Stimulated activated effector memory CD8-positive, alpha-beta T cell treated with anti-CD3 and anti-CD28 coated beads, Interleukin-12 subunit alpha, Interleukin-12 subunit beta, amount 100 ng/mL, for 72 hours (primary cell): ENCODE measurements around the gene ENG.
"Not testable (repeated sequence)": the region's sequence is repeated elsewhere in the genome, so short reads cannot be mapped to it uniquely, and the experiment has no call there.

Source experiments
- ATAC-seq: fragments of 150-1000 bp; cut with Tn5 transposase; 2 replicates; pipeline ENCODE4 v1.10.0; 2021
- DNase-seq, 2 donors: peaks; one replicate each; pipeline ENCODE4 v3.0.0; 2021 to 2022; ENCODE audit warnings: low spot score in 2 of 2
- H3K27ac Mint-ChIP-seq: one replicate; pipeline ENCODE4 v1.8.0; 2022; ENCODE audit warnings: mild to moderate bottlenecking, mixed read lengths
- H3K36me3 Mint-ChIP-seq: one replicate; pipeline ENCODE4 v1.8.0; 2022; ENCODE audit warnings: mild to moderate bottlenecking, mixed read lengths
- H3K4me1 Mint-ChIP-seq: one replicate; pipeline ENCODE4 v1.8.0; 2022; ENCODE audit warnings: mixed read lengths
- H3K4me3 Mint-ChIP-seq: one replicate; pipeline ENCODE4 v1.8.0; 2022; ENCODE audit warnings: mild to moderate bottlenecking, mixed read lengths
- H3K9me3 Mint-ChIP-seq: one replicate; pipeline ENCODE4 v1.8.0; 2022; ENCODE audit warnings: mixed read lengths

The ENG gene

DNA sequence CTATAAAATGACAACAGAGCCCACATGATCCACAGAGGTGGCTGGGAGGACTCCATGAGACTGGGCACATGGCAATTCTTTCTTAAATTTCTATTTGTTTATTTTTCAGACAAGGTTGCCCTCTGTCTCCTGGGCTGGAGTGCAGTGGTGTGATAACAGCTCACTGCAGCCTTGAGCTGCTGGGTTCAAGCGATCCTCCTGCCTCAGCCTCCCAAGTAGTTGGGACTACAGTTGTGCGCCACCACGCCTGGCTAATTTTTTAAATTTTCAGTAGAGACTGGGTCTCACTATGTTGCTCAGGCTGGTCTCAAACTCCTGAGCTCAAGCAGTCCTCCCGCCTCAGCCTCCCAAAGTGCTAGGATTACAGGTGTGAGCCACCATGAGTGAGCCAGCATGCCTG, 8.8 kb downstream of the ENG start:
- H3K4me1 Mint-ChIP-seq, H3K27ac Mint-ChIP-seq, ATAC-seq, H3K9me3 Mint-ChIP-seq, DNase-seq, H3K4me3 Mint-ChIP-seq: not testable (repeated sequence)
- peaks cover 14% of the 10 kb centered on the region for H3K36me3 Mint-ChIP-seq

- DNase-seq: no peak
- Mint-ChIP-seq H3K36me3 (peaks cover 14% of the 10 kb centered on the region), H3K4me1 (no peaks in the 10 kb centered on the region), H3K27ac (no peak overlapping the region), H3K9me3 (peaks cover 8% of the 10 kb centered on the region), H3K4me3 (no peak overlapping the region)
- ATAC-seq: no peak
These were observed 9.6 kb downstream of the ENG start for GRCh38 chr9:127844821-127845359.

GRCh38 chr9:127841087-127841835, 13.2 kb downstream of the ENG start:
- Mint-ChIP-seq H3K27ac (no peak overlapping the region), H3K4me1 (no peaks in the 10 kb centered on the region), H3K9me3 (no peaks in the 10 kb centered on the region), H3K36me3 (peaks cover 10% of the 10 kb centered on the region), H3K4me3 (no peak overlapping the region)
- ATAC-seq: no peak
- no peak for DNase-seq

DNA sequence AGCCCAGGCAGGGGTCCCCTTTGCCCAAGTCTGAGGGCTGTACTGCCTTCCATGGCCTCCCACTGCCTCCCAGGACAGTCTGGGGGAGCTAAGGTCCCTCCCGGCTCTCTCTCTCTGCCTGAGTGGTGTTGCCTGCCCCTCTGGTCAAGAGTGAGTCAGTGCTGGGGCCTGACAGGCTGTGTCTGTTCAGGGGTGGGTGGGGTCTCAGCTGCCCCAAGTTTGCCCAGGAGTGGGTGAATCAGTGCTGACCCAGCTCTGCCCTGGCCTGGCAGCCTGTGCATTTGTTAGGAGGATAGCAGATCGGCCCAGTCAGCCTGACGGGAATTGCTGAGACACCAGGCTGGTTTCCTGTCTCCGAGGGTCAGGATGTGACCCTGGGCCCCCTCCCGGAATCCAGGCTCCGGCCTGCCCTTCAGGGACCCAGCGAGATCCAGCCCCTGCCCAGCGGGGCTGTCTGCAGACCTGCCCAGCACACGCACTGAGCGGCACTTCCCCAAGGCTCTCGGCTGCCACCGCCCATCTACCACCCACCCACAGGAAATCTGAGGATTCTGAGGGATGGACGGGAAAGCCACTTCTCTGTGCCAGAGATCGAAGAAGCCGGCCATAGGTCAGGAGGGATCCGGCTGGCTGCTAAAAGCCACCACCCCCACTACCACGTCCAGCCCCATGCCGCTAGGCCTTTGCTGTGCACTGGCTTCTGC, 15.9 kb downstream of the ENG start:
- Mint-ChIP-seq H3K36me3 (peaks cover 10% of the 10 kb centered on the region), H3K9me3 (no peaks in the 10 kb centered on the region), H3K27ac (peak overlapping the region; percentile 76), H3K4me3 (no peak overlapping the region), H3K4me1 (peaks cover 12% of the 10 kb centered on the region)
- DNase-seq: no peak
- peak; percentile 22 for ATAC-seq

DNA sequence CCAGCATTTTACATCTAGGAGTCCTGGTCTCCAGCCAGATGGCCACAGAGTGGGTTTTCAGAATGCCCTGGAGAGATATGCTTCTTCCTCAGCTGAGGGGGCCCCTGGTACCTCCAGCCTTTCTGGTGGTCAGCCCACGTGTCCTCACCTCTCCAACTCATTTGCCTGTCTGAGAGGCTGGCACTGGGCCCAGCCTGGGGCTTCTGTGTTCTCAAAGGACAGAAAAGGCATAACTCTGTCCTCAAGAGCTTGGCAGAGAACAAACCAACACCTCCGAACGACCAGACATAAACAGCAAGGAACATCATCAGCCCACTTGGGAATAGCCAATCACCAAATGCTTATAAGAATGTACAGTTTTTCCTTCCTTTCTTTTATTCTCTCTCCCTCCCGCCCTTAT, 17.1 kb downstream of the ENG start:
- Mint-ChIP-seq H3K4me1 (peaks cover 12% of the 10 kb centered on the region), H3K9me3 (no peaks in the 10 kb centered on the region), H3K27ac (peak overlapping the region; percentile 76), H3K4me3 (no peak overlapping the region), H3K36me3 (peaks cover 10% of the 10 kb centered on the region)
- ATAC-seq (no peak), DNase-seq (no peak)

- peaks cover 12% of the 10 kb centered on the region for H3K4me1 Mint-ChIP-seq
- not testable (repeated sequence) for H3K9me3 Mint-ChIP-seq, DNase-seq, ATAC-seq, H3K36me3 Mint-ChIP-seq, H3K4me3 Mint-ChIP-seq
- H3K27ac Mint-ChIP-seq: peak overlapping the region; percentile 78
These were observed 17.9 kb downstream of the ENG start for GRCh38 chr9:127836561-127836960.

GRCh38 chr9:127835991-127836516, 18.4 kb downstream of the ENG start:
- DNase-seq: no peak
- H3K4me3 Mint-ChIP-seq: no peak overlapping the region
- H3K27ac Mint-ChIP-seq: peak overlapping the region; percentile 78
- peaks cover under 1% of the 10 kb centered on the region for H3K36me3 Mint-ChIP-seq
- H3K4me1 Mint-ChIP-seq: peaks cover 12% of the 10 kb centered on the region
- H3K9me3 Mint-ChIP-seq: no peaks in the 10 kb centered on the region
- ATAC-seq: peak; percentile 73

DNA sequence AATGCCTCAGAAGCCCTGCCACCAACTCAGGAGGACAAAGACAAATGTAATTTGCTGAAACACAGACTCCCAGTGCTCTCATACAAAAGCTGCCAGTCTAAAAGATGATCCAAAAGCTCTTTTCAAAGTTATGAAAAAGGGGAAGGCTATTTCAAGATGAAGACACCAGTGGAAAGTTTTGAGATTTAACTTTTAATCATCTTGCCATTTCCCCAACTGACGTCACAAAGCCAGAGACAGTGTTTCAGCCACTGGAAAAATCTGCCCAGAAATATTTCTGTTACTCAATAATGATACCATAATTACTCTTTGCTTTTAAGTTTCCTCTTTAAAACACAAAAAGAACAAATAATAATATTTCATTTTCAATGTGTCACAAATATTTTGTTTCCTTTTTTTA, 20.9 kb downstream of the ENG start:
- Mint-ChIP-seq H3K9me3 (no peaks in the 10 kb centered on the region), H3K4me3 (no peak overlapping the region), H3K4me1 (peaks cover 16% of the 10 kb centered on the region), H3K36me3 (peaks cover 9% of the 10 kb centered on the region), H3K27ac (no peak overlapping the region)
- DNase-seq: no peak
- ATAC-seq: no peak

- ATAC-seq (no peak), DNase-seq (no peak)
- H3K4me1 Mint-ChIP-seq: peaks cover 17% of the 10 kb centered on the region
- no peaks in the 10 kb centered on the region for H3K9me3 Mint-ChIP-seq
- H3K4me3 Mint-ChIP-seq: no peak overlapping the region
- H3K36me3 Mint-ChIP-seq: peaks cover 10% of the 10 kb centered on the region
- H3K27ac Mint-ChIP-seq: no peak overlapping the region
These were observed 22.2 kb downstream of the ENG start for GRCh38 chr9:127832248-127832647.

DNA sequence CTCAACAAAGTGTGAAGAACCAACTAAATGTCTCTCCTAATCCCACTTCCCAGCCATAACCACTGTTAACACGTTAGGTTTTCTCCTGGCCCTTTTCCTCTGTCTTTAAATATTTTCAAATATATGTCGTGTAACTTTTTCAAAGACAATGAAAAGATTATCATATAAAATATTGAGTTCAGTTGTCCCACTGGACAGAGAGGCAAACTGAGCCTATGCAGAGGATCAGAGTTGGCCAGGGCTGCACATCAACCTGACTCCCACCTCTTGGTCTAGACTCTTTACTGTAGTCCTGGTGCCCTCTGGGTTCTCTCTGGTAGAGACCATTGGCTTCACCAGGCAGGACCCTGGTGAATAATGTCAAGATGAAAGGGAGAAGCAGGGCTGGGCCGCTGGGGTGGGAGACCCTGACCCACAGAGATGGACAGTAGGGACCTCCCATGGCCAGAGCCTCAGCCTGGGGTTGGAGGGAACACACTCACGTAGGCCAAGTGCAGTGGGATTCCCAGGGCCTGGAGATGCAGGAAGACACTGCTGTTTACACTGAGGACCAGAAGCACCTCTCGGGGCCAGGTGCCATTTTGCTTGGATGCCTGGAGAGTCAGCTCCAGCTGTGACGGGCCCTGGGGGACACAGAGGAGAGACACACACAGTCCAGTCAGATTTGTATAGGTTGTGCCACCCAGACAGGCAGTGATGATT, 25.1 kb downstream of the ENG start:
- peaks cover 5% of the 10 kb centered on the region for H3K4me1 Mint-ChIP-seq
- peak overlapping the region; percentile 68 for H3K27ac Mint-ChIP-seq
- peaks cover 15% of the 10 kb centered on the region for H3K36me3 Mint-ChIP-seq
- peak overlapping the region; percentile 23 for H3K4me3 Mint-ChIP-seq
- DNase-seq (no peak), ATAC-seq (no peak)
- H3K9me3 Mint-ChIP-seq: no peaks in the 10 kb centered on the region

- Mint-ChIP-seq H3K9me3 (no peaks in the 10 kb centered on the region), H3K27ac (peak overlapping the region; percentile 68), H3K36me3 (peaks cover 15% of the 10 kb centered on the region), H3K4me3 (peak overlapping the region; percentile 23), H3K4me1 (peaks cover 5% of the 10 kb centered on the region)
- no peak for DNase-seq
- peak; percentile 11 for ATAC-seq
These were observed 26.0 kb downstream of the ENG start for GRCh38 chr9:127828262-127829031.

- H3K27ac Mint-ChIP-seq: peak overlapping the region; percentile 56
- no peak for ATAC-seq
- DNase-seq: no peak
- peaks cover 5% of the 10 kb centered on the region for H3K4me1 Mint-ChIP-seq
- H3K4me3 Mint-ChIP-seq: no peak overlapping the region
- H3K9me3 Mint-ChIP-seq: no peaks in the 10 kb centered on the region
- peaks cover 15% of the 10 kb centered on the region for H3K36me3 Mint-ChIP-seq
These were observed 28.1 kb downstream of the ENG start for GRCh38 chr9:127826253-127826913.

GRCh38 chr9:127825319-127826051, 29.0 kb downstream of the ENG start:
- no peaks in the 10 kb centered on the region for H3K9me3 Mint-ChIP-seq
- ATAC-seq: no peak
- H3K4me1 Mint-ChIP-seq: peaks cover 5% of the 10 kb centered on the region
- peak overlapping the region; percentile 56 for H3K27ac Mint-ChIP-seq
- no peak overlapping the region for H3K4me3 Mint-ChIP-seq
- peaks cover 15% of the 10 kb centered on the region for H3K36me3 Mint-ChIP-seq
- DNase-seq: no peak

DNA sequence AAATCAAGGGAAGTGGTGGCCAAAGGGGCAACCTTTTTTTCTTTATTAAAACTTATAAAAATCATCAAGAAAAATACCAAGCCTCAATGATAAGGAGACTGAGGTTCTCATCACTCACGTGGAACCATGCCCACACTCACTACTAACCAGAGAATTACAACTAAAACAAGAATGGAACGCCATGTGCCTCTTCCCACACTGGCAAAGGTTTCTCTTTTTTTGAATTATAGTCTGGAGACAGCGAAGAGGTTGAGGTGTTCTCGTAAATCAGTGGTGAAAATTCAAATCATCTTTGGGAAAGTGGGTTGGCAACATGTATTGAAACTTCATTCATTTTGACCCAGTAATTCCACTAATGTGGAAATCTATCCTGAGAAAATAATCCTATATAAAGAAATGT, 32.4 kb downstream of the ENG start:
- H3K4me3 Mint-ChIP-seq: no peak overlapping the region
- H3K9me3 Mint-ChIP-seq: no peaks in the 10 kb centered on the region
- ATAC-seq: no peak
- H3K4me1 Mint-ChIP-seq: peaks cover 4% of the 10 kb centered on the region
- H3K27ac Mint-ChIP-seq: no peak overlapping the region
- DNase-seq: no peak
- H3K36me3 Mint-ChIP-seq: peaks cover 32% of the 10 kb centered on the region
